GM23248 (cell line): ENCODE measurements around the gene KCNC2. TPM values are rescaled to one million over a fixed set of nuclear protein-coding genes. Genes with fewer than 3 reads are reported as not detected.

Experiments used
- DNase-seq: peaks from one replicate; pipeline ENCODE4 v3.0.0-alpha.2; 2015
- H2AFZ ChIP-seq: fragments of 200-600 bp; sonication (generic); 2 replicates; pipeline ENCODE4 v1.6.1; 2016; ENCODE audit warnings: antibody characterized with exemption
- H3F3A ChIP-seq: fragments of 200-600 bp; sonication (generic); 2 replicates; pipeline ENCODE4 v1.6.1; 2016; ENCODE audit warnings: mild to moderate bottlenecking, antibody characterized with exemption, mixed run types; ENCODE audit not compliant: insufficient read depth
- H3K27ac ChIP-seq: fragments of 200-600 bp; sonication (generic); 2 replicates; pipeline ENCODE4 v1.5.1; 2016; ENCODE audit warnings: mild to moderate bottlenecking
- H3K27me3 ChIP-seq: fragments of 200-600 bp; sonication (generic); replicated peaks from 2 replicates; pipeline ENCODE4 v1.6.1; 2016; ENCODE audit warnings: mild to moderate bottlenecking; ENCODE audit not compliant: insufficient read depth
- H3K36me3 ChIP-seq: fragments of 200-600 bp; sonication (generic); 2 replicates; pipeline ENCODE4 v1.6.1; 2016; ENCODE audit warnings: low read depth, mild to moderate bottlenecking
- H3K4me1 ChIP-seq: fragments of 200-600 bp; sonication (generic); 2 replicates; pipeline ENCODE4 v1.6.1; 2016; ENCODE audit warnings: mild to moderate bottlenecking; ENCODE audit not compliant: insufficient read depth
- H3K4me2 ChIP-seq: fragments of 200-600 bp; sonication (generic); one replicate; pipeline ENCODE4 v1.6.1; 2016; ENCODE audit warnings: mild to moderate bottlenecking; ENCODE audit not compliant: unreplicated experiment
- H3K4me3 ChIP-seq: fragments of 200-600 bp; sonication (generic); 2 replicates; pipeline ENCODE4 v1.5.1; 2016; ENCODE audit warnings: mild to moderate bottlenecking
- H3K79me2 ChIP-seq: fragments of 200-600 bp; sonication (generic); 2 replicates; pipeline ENCODE4 v1.6.1; 2016; ENCODE audit warnings: mild to moderate bottlenecking; ENCODE audit not compliant: insufficient read depth
- H3K9ac ChIP-seq: fragments of 200-600 bp; sonication (generic); 2 replicates; pipeline ENCODE4 v1.6.1; 2016; ENCODE audit warnings: mild to moderate bottlenecking
- H3K9me2 ChIP-seq: fragments of 200-600 bp; sonication (generic); 2 replicates; pipeline ENCODE4 v1.6.1; 2016; ENCODE audit warnings: mixed run types, mild to moderate bottlenecking, moderate library complexity; ENCODE audit not compliant: insufficient read depth
- H3K9me3 ChIP-seq: fragments of 200-600 bp; sonication (generic); one replicate; pipeline ENCODE4 v1.6.1; 2017; ENCODE audit warnings: low read depth
- H4K20me1 ChIP-seq: fragments of 200-600 bp; sonication (generic); 2 replicates; pipeline ENCODE4 v1.6.0; 2016; ENCODE audit not compliant: insufficient read depth
- EZH2 ChIP-seq: fragments of 200-600 bp; sonication (generic); IDR thresholded peaks from 2 replicates; pipeline ENCODE4 v1.6.1; 2018; ENCODE audit warnings: antibody characterized with exemption, mild to moderate bottlenecking; ENCODE audit not compliant: insufficient read depth, poor library complexity, severe bottlenecking
- EZH2phosphoT487 ChIP-seq: fragments of 200-600 bp; sonication (generic); IDR thresholded peaks from 2 replicates; pipeline ENCODE4 v1.6.1; 2018; ENCODE audit warnings: antibody characterized with exemption, moderate library complexity, mild to moderate bottlenecking, low read depth; ENCODE audit not compliant: insufficient read depth
- WGBS, 2 experiments: methylation state at CpG; one replicate each; pipeline ENCODE4 v1.1.6; 2015 to 2017; ENCODE audit warnings: low lambda C conversion rate in 2 of 2, low coverage in 1 of 2; ENCODE audit errors: missing lambda C conversion rate in 2 of 2; 5-methylcytosine and 5-hydroxymethylcytosine counted together
- in situ Hi-C: fragments of 300-500 bp; cut with MboI; formaldehyde crosslinking; loops from 2 replicates; pipeline ENCODE4 v1.15.0; 2020
- polyA plus RNA-seq: library from polyadenylated mRNA; unstranded; fragments of >200 nt; fragmentation: Nextera tagmentation; extraction: Ambion mirVana; gene quantifications from 2 replicates; pipeline ENCODE4 v1.2.1, GENCODE V29; 2016
- total RNA-seq: library from RNA; depleted of rRNA; stranded (reverse); fragments of >200 nt; shearing (Covaris generic); gene quantifications from 2 replicates; pipeline ENCODE4 v1.2.3, GENCODE V29; 2014

KCNC2 gene
- total and polyA plus RNA-seq, 2 experiments from 2014 or later, result not detected

DNA sequence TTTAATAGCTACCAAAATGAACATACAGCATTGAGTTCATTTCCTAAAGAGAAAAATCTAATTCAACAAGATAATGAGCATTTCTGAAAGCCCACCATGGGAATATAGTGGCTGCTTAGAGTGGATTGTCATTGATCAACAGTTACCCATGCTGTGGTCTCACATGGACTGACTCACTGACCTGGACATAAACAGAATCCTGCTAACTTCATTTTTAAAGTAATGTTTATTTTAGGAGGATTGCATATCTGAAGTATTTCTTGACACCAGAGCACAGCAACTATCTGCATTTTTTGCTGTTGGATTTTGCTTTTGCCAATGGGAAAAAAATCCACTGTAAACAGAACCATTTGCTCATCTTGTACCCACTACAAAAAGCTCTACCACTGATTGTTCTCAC, 71.7 kb downstream of the KCNC2 start:
- no peaks in the 10 kb centered on the region for H3K79me2 ChIP-seq
- no peaks in the 10 kb centered on the region for H3K9me3 ChIP-seq
- H3K4me3 ChIP-seq, result no peak overlapping the region
- H2AFZ ChIP-seq, result no peak overlapping the region
- in situ Hi-C loops, result no loop called here
- no peak for TF ChIP-seq EZH2phosphoT487
- TF ChIP-seq EZH2, result no peak
- H3F3A ChIP-seq, result no peaks in the 10 kb centered on the region
- no peaks in the 10 kb centered on the region for H4K20me1 ChIP-seq
- H3K4me1 ChIP-seq, result no peaks in the 10 kb centered on the region
- no peak overlapping the region for H3K27ac ChIP-seq
- H3K9me2 ChIP-seq, result no peaks in the 10 kb centered on the region
- no peak overlapping the region for H3K4me2 ChIP-seq
- no peaks in the 10 kb centered on the region for H3K36me3 ChIP-seq
- H3K27me3 ChIP-seq, result 0 out of 2 replicates have a peak, but pooled peaks cover 3% of the 10 kb centered on the region
- H3K9ac ChIP-seq, result no peak overlapping the region
- no peak for DNase-seq

DNA sequence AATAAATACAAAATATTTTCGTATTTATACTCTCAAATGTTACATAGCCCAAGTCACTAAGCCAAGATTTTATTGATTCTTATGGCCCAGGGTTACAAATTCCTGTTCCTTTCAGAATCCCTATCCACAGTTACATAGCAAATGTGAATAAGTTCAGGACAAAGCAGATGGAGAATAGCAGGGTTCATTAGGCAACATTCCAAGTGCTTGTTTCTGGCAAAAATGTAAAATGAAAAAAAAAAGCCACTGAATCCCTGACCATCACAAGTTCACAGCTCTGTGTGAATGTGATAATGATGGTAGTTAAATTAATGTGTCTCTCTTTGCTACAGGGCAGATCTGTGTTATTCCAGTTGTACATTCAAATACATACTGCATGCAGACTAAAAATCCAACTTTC, 74.6 kb downstream of the KCNC2 start:
- in situ Hi-C loops, result no loop called here
- no peaks in the 10 kb centered on the region for H3K9me3 ChIP-seq
- no peak overlapping the region for H3K4me3 ChIP-seq
- H3K79me2 ChIP-seq, result no peaks in the 10 kb centered on the region
- H3K27ac ChIP-seq, result no peak overlapping the region
- H3K9ac ChIP-seq, result no peak overlapping the region
- no peak for DNase-seq
- no peak overlapping the region for H2AFZ ChIP-seq
- H3K36me3 ChIP-seq, result no peaks in the 10 kb centered on the region
- H3K9me2 ChIP-seq, result 0 out of 2 replicates have a peak, but pooled peaks cover under 1% of the 10 kb centered on the region
- no peak for TF ChIP-seq EZH2phosphoT487
- no peak for TF ChIP-seq EZH2
- 0 to 8% methylated on average over 1 of the region's 1 CpG for WGBS, 2 experiments
- no peaks in the 10 kb centered on the region for H4K20me1 ChIP-seq
- H3K4me1 ChIP-seq, result no peaks in the 10 kb centered on the region
- H3K27me3 ChIP-seq, result 0 out of 2 replicates have a peak, but pooled peaks cover 3% of the 10 kb centered on the region
- H3F3A ChIP-seq, result no peaks in the 10 kb centered on the region
- H3K4me2 ChIP-seq, result no peak overlapping the region

DNA sequence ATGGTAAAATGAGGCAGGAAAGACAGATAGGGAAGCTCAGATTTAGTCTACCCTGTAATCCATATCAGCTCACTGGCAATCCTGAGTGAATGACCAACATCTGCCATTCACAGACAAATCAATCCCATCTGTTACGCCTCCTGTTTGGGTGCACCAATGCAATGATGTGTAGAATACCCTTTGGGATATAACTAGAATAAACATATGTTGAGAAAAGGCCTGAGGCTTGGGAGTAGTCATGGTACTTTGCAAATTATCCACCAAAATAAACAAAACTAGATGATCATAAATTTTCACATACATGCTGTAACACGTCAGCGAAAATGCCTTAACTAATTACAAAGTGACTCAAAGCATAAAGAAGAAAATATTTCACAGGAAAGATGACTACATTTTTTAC, 78.8 kb downstream of the KCNC2 start:
- 0 out of 2 replicates have a peak, but pooled peaks cover under 1% of the 10 kb centered on the region for H3K27me3 ChIP-seq
- in situ Hi-C loops, result no loop called here
- no peak overlapping the region for H3K4me3 ChIP-seq
- H3K36me3 ChIP-seq, result no peaks in the 10 kb centered on the region
- no peak overlapping the region for H3K27ac ChIP-seq
- H3K4me2 ChIP-seq, result no peak overlapping the region
- no peaks in the 10 kb centered on the region for H3F3A ChIP-seq
- no peaks in the 10 kb centered on the region for H3K4me1 ChIP-seq
- TF ChIP-seq EZH2phosphoT487 (no peak), EZH2 (no peak)
- H3K9me2 ChIP-seq, result peaks cover 6% of the 10 kb centered on the region; the same call in 1 of the 2 replicates
- H4K20me1 ChIP-seq, result no peaks in the 10 kb centered on the region
- H3K9ac ChIP-seq, result no peak overlapping the region
- DNase-seq, result no peak
- H3K79me2 ChIP-seq, result no peaks in the 10 kb centered on the region
- no peak overlapping the region for H2AFZ ChIP-seq
- WGBS, 2 experiments, result 47 to 57% methylated on average over 3 of the region's 3 CpGs
- H3K9me3 ChIP-seq, result no peaks in the 10 kb centered on the region

- 22 to 36% methylated on average over 2 of the region's 2 CpGs for whole genome bisulfite sequencing, 2 experiments
- H3K4me2 ChIP-seq, result no peak overlapping the region
- in situ Hi-C loops, result no loop called here
- no peaks in the 10 kb centered on the region for H3K79me2 ChIP-seq
- no peaks in the 10 kb centered on the region for H3F3A ChIP-seq
- H2AFZ ChIP-seq, result no peak overlapping the region
- no peak for DNase-seq
- peaks cover 6% of the 10 kb centered on the region; the same call in 1 of the 2 replicates for H3K9me2 ChIP-seq
- H3K4me3 ChIP-seq, result no peak overlapping the region
- TF ChIP-seq EZH2 (no peak), EZH2phosphoT487 (no peak)
- no peaks in the 10 kb centered on the region for H3K9me3 ChIP-seq
- H3K27me3 ChIP-seq, result no peaks in the 10 kb centered on the region; the same call in 1 of the 2 replicates
- H3K4me1 ChIP-seq, result no peaks in the 10 kb centered on the region
- no peak overlapping the region for H3K27ac ChIP-seq
- H3K9ac ChIP-seq, result no peak overlapping the region
- no peaks in the 10 kb centered on the region for H3K36me3 ChIP-seq
- H4K20me1 ChIP-seq, result no peaks in the 10 kb centered on the region
Measured at GRCh38 chr12:75129275-75129674, 80.4 kb downstream of the KCNC2 start.
